ENCODE data around the gene RECK. TPM values are rescaled to one million over a fixed set of nuclear protein-coding genes. Genes with fewer than 3 reads are reported as not detected.

Gene RECK
- total RNA-seq, 1 donor from 2014 or later: 11.1 TPM

DNA sequence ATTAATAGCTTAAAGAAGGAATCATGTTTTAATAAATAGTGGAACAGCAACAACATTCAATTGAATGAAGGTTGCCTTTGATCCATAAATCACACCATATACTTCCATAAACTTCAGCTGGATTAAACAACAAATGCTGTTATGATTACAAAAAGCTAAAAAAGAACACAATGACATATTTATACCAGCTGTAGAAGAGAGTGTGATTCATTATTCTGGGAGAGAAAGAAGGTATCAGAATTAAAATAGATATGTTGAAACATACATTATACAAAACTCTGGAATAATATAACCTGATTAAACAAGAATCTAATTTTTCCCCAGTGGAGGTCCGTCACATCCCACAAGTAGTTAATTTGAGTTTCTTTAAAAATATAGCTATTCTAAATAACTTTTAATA, 7.5 kb upstream of the RECK start:
- H3K9me3 Mint-ChIP-seq (ENCODE audit: unreplicated experiment): no peaks in the 10 kb centered on the region
- no peaks in the 10 kb centered on the region for H3K4me1 Mint-ChIP-seq (ENCODE audit: low read depth, unreplicated experiment)
- no peak for DNase-seq
- peaks cover 2% of the 10 kb centered on the region for H3K27me3 Mint-ChIP-seq (ENCODE audit: unreplicated experiment)
- no peak overlapping the region for H3K4me3 Mint-ChIP-seq (ENCODE audit: unreplicated experiment)
- H3K27ac Mint-ChIP-seq (ENCODE audit: unreplicated experiment): no peak overlapping the region
- TF ChIP-seq CTCF (IDR thresholded peaks at IDR 0.05; ENCODE audit: partially characterized antibody, unreplicated experiment): no peak
- no peaks in the 10 kb centered on the region for H3K36me3 Mint-ChIP-seq (ENCODE audit: unreplicated experiment)

DNA sequence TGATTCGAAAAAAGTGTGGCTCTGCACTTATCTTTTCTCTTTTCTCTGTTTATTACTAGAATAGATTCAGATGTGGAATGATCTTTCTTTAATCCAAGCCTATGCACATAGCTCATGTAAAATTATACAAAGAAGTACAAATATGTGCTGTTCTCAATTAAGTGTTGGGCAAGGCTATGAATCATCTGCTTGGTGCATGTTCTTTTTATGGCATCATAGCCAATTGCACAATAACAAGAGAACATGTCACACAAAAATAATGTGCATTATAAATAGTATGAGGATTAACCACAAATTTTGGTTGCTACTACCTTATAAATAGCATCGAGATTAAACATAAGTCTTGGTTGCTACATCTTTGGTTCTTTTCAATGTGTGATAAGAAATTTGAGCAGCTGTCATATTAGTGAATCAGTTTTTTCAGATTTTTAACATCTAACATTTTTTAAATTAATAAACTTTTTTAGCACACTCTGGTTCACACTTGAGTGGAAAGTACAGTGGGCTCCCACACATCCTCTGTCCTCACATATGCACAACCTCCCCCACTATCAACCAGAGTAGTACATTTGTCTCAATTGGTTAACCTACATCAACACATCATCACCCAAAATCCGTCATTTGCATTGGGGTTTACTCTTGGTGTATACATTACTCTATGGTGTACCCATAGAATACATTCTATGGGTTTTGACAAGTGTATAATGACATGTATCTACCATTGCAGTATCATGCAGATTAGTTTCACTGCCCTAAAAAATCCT, 6.8 kb upstream of the RECK start:
- Mint-ChIP-seq H3K27ac (ENCODE audit: unreplicated experiment) (no peak overlapping the region), H3K4me3 (ENCODE audit: unreplicated experiment) (no peak overlapping the region), H3K27me3 (ENCODE audit: unreplicated experiment) (peaks cover 2% of the 10 kb centered on the region), H3K4me1 (ENCODE audit: low read depth, unreplicated experiment) (no peaks in the 10 kb centered on the region), H3K9me3 (ENCODE audit: unreplicated experiment) (no peaks in the 10 kb centered on the region), H3K36me3 (ENCODE audit: unreplicated experiment) (no peaks in the 10 kb centered on the region)
- DNase-seq: no peak
- TF ChIP-seq CTCF (IDR thresholded peaks at IDR 0.05; ENCODE audit: partially characterized antibody, unreplicated experiment): no peak

GRCh38 chr9:36030871-36031270, 5.8 kb upstream of the RECK start:
- TF ChIP-seq CTCF (IDR thresholded peaks at IDR 0.05; ENCODE audit: partially characterized antibody, unreplicated experiment): no peak
- H3K4me3 Mint-ChIP-seq (ENCODE audit: unreplicated experiment): no peak overlapping the region
- no peak for DNase-seq
- peaks cover 2% of the 10 kb centered on the region for H3K27me3 Mint-ChIP-seq (ENCODE audit: unreplicated experiment)
- H3K27ac Mint-ChIP-seq (ENCODE audit: unreplicated experiment): no peak overlapping the region
- H3K9me3 Mint-ChIP-seq (ENCODE audit: unreplicated experiment): no peaks in the 10 kb centered on the region
- H3K4me1 Mint-ChIP-seq (ENCODE audit: low read depth, unreplicated experiment): no peaks in the 10 kb centered on the region
- H3K36me3 Mint-ChIP-seq (ENCODE audit: unreplicated experiment): no peaks in the 10 kb centered on the region

DNA sequence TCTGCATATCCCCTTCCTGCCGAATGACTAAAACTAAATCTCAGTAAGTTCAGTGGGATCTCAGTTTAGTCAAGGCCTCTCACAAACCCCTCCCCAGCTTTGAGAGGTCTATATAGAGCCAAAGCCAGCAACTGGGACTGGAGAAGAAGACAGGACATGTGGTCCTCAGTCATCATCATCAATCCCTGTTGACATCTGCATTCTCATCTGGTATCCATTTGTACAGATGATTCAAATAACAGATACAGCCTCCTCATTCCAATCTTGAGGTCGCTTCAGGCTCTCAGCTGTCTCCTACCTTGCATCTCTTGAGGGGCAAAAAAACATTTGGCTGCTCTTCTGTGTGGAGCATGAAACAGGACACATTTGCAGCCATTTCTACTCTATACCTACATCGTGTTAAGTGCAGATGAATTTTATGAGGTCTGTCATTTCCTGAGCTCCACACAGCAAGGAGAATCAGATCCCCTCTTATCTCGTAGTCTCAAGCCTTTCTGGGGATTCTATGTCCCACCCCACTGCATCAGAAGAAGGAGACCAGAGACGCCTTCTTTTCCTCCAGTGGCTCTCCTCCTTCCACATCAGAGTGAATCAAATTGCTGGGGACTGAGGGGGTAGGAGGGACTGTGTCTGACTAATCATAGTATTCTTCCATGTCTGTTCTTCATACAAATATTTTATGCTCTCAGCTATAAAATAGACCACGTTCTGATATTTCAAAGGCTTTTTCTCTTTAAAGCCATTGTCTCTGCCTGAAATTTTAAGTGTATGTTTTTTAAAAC, 4.7 kb upstream of the RECK start:
- H3K4me1 Mint-ChIP-seq (ENCODE audit: low read depth, unreplicated experiment): no peaks in the 10 kb centered on the region
- peaks cover 3% of the 10 kb centered on the region for H3K27me3 Mint-ChIP-seq (ENCODE audit: unreplicated experiment)
- no peak overlapping the region for H3K4me3 Mint-ChIP-seq (ENCODE audit: unreplicated experiment)
- no peak overlapping the region for H3K27ac Mint-ChIP-seq (ENCODE audit: unreplicated experiment)
- H3K36me3 Mint-ChIP-seq (ENCODE audit: unreplicated experiment): no peaks in the 10 kb centered on the region
- no peak for TF ChIP-seq CTCF (IDR thresholded peaks at IDR 0.05; ENCODE audit: partially characterized antibody, unreplicated experiment)
- no peaks in the 10 kb centered on the region for H3K9me3 Mint-ChIP-seq (ENCODE audit: unreplicated experiment)
- no peak for DNase-seq

DNA sequence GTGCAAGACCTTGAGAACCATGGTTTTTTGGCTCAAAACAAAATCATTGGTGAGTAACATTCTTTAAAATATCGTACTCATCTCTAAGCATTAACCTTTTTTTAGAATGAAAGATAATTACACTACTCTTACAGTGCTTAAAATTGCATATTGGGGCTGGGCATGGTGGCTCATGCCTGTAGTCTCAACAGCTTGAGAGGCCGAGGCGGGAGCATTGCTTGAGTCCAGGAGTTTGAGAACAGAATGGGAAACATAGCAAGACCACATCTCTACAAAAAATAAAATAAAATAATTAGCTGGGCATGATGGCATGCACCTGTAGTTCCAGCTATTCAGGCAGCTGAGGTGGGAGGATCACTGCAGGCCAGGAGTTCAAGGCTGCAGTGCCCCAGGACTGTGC, 2.9 kb upstream of the RECK start:
- Mint-ChIP-seq H3K27me3 (ENCODE audit: unreplicated experiment) (peaks cover 3% of the 10 kb centered on the region), H3K4me1 (ENCODE audit: low read depth, unreplicated experiment) (peaks cover 5% of the 10 kb centered on the region), H3K9me3 (ENCODE audit: unreplicated experiment) (peaks cover 1% of the 10 kb centered on the region), H3K4me3 (ENCODE audit: unreplicated experiment) (no peak overlapping the region), H3K36me3 (ENCODE audit: unreplicated experiment) (no peaks in the 10 kb centered on the region), H3K27ac (ENCODE audit: unreplicated experiment) (no peak overlapping the region)
- no peak for TF ChIP-seq CTCF (IDR thresholded peaks at IDR 0.05; ENCODE audit: partially characterized antibody, unreplicated experiment)
- no peak for DNase-seq
